Endothelial cell of umbilical vein (primary cell): ENCODE results near the gene AP3M1. TPM values are rescaled to one million over a fixed set of nuclear protein-coding genes. Genes with fewer than 3 reads are reported as not detected.
A peak's percentile ranks its signal among the peaks of the same experiment; 100 is the strongest.
"Not testable (repeated sequence)": the region's sequence is repeated elsewhere in the genome, so short reads cannot be mapped to it uniquely, and the experiment has no call there.

Source experiments
- BruUV-seq: library from RNA; stranded (reverse); fragments of 400-500 nt; replicated peaks from 2 replicates; lab custom pipeline; 2021; lab: Mats Ljungman, UMichigan
- CTCF ChIA-PET: fragments of 300-600, 350-600 bp; sonication (Branson Sonifier 250); formaldehyde crosslinking; loops from one replicate; lab custom pipeline; 2021; ENCODE audit warnings: antibody characterized with exemption, inconsistent platforms; lab: Charles Lee
- POLR2A ChIA-PET: fragments of 300-600, 350-600 bp; sonication (Branson Sonifier 250); formaldehyde crosslinking; loops from one replicate; lab custom pipeline; 2021; ENCODE audit warnings: antibody characterized with exemption, inconsistent platforms; lab: Charles Lee
- DNase-seq: peaks from one replicate; pipeline ENCODE4 v3.0.0-alpha.2; 2011; ENCODE audit warnings: low read depth, low spot score
- FAIRE-seq: peaks from 2 replicates; lab custom pipeline; 2011; peaks lifted over from hg19 to GRCh38; lab: Jason Lieb, UNC
- H2AFZ ChIP-seq: 2 replicates; pipeline ENCODE4 v1.6.0; 2012; ENCODE audit warnings: low read depth, low read length, control low read depth, inconsistent platforms
- H3K27ac ChIP-seq: 2 replicates; pipeline ENCODE4 v1.5.1; 2011; ENCODE audit warnings: low read depth, mild to moderate bottlenecking, control low read depth, low read length, moderate library complexity; ENCODE audit not compliant: insufficient read depth
- H3K27me3 ChIP-seq, 2 experiments: 2 replicates each; pipeline versions ENCODE4 v1.6.0 to v1.6.1; 2011; ENCODE audit warnings: low read length in 2 of 2, mixed read lengths in 1 of 2; ENCODE audit not compliant: control insufficient read depth in 2 of 2, insufficient read depth in 2 of 2
- H3K36me3 ChIP-seq, 2 experiments: 2 replicates in 1 of 2; 3 replicates in 1 of 2; pipeline ENCODE4 v1.5.1; 2011; ENCODE audit warnings: low read length in 2 of 2, mild to moderate bottlenecking in 1 of 2, moderate library complexity in 1 of 2; ENCODE audit not compliant: control insufficient read depth in 2 of 2, insufficient read depth in 2 of 2; ENCODE audit errors: extremely low read depth in 1 of 2
- H3K4me1 ChIP-seq: 3 replicates; pipeline ENCODE4 v1.5.1; 2011; ENCODE audit warnings: mild to moderate bottlenecking, low read length; ENCODE audit not compliant: control insufficient read depth, insufficient read depth; ENCODE audit errors: extremely low read depth
- H3K4me2 ChIP-seq: 2 replicates; pipeline ENCODE4 v1.6.1; 2011; ENCODE audit warnings: low read length, control low read depth, mixed read lengths; ENCODE audit not compliant: insufficient read depth
- H3K4me3 ChIP-seq, 3 experiments: fragments of 200-600 bp in 1 of 3; sonication (generic), shearing (Covaris generic) in 1 of 3; replicated peaks in 1 of 3; 2 replicates each; pipeline ENCODE4 v1.5.1; 2011 to 2016; ENCODE audit warnings: control low read depth in 3 of 3, low read length in 3 of 3, mild to moderate bottlenecking in 2 of 3, inconsistent platforms in 1 of 3, low read depth in 1 of 3, moderate library complexity in 1 of 3; ENCODE audit not compliant: insufficient read depth in 1 of 3
- H3K79me2 ChIP-seq: 2 replicates; pipeline ENCODE4 v1.6.0; 2012; ENCODE audit warnings: low read length, inconsistent platforms; ENCODE audit not compliant: control insufficient read depth, insufficient read depth
- H3K9ac ChIP-seq: replicated peaks from 2 replicates; pipeline ENCODE3; 2011; ENCODE audit warnings: low read length, control low read depth; ENCODE audit not compliant: insufficient read depth; ENCODE audit errors: extremely low read depth
- H3K9me1 ChIP-seq: replicated peaks from 3 replicates; pipeline ENCODE4 v1.6.0; 2011; ENCODE audit warnings: mild to moderate bottlenecking, low read length; ENCODE audit not compliant: control insufficient read depth, insufficient read depth; ENCODE audit errors: extremely low read depth
- H3K9me3 ChIP-seq: replicated peaks from 2 replicates; pipeline ENCODE4 v1.5.1; 2012; ENCODE audit warnings: low read length, inconsistent platforms; ENCODE audit not compliant: control insufficient read depth, insufficient read depth
- H4K20me1 ChIP-seq: replicated peaks from 2 replicates; pipeline ENCODE3; 2011; ENCODE audit warnings: mild to moderate bottlenecking, low read length; ENCODE audit not compliant: control insufficient read depth, insufficient read depth; ENCODE audit errors: extremely low read depth
- GATA2 ChIP-seq: IDR thresholded peaks from 2 replicates; pipeline ENCODE4 v1.7.0; 2011; ENCODE audit warnings: low read depth, mild to moderate bottlenecking, moderate library complexity, mixed read lengths, low read length; ENCODE audit not compliant: insufficient read length, insufficient read depth
- POLR2A ChIP-seq: IDR thresholded peaks from 2 replicates; pipeline ENCODE4 v1.6.1; 2012; ENCODE audit warnings: low read depth, mild to moderate bottlenecking, control low read depth, low read length
- dilution Hi-C: fragments of 300-500 bp; cut with MboI; formaldehyde crosslinking; loops from one replicate; pipeline ENCODE4 v1.15.0; 2019; ENCODE audit warnings: low sequenced_read_pairs; ENCODE audit not compliant: extremely low pct_ligation_motif_present
- intact Hi-C: fragments of 100-400 bp; cut with micrococcal nuclease; formaldehyde crosslinking; loops from one replicate; pipeline ENCODE4 v1.10.0; 2022
- polyA plus RNA-seq, 4 experiments: library from polyadenylated mRNA; depleted of rRNA in 3 of 4; stranded (reverse) in 3 of 4; unstranded in 1 of 4; fragments of >200 nt; gene quantifications; 2 replicates each; pipeline versions ENCODE4 v1.2.1 to v1.2.3, GENCODE V29; 2011 to 2012; ENCODE audit warnings: missing spikeins in 1 of 4
- total RNA-seq: library from RNA; stranded (reverse); gene quantifications from 2 replicates; pipeline ENCODE4 v1.2.3, GENCODE V29; 2021

Gene AP3M1
- total and polyA plus RNA-seq, 2 donors (not counting 3 experiments of a cell fraction or from before 2014, with no cell fraction given): 34.0 to 58.8 TPM

GRCh38 chr10:74189999-74190421 lies 39.4 kb upstream of the AP3M1 start:
- Histone ChIP-seq H2AFZ (peak overlapping the region; percentile 2), H3K79me2 (peaks cover 84% of the 10 kb centered on the region), H3K9ac (no peak overlapping the region), H3K4me2 (peak overlapping the region; percentile 46), H3K4me1 (peaks cover 13% of the 10 kb centered on the region), H3K27ac (peak overlapping the region; percentile 25), H4K20me1 (no peaks in the 10 kb centered on the region), H3K9me3 (no peaks in the 10 kb centered on the region), H3K27me3 (no peaks in the 10 kb centered on the region), H3K9me1 (no peaks in the 10 kb centered on the region), H3K4me3 (peak overlapping the region in 1 of 3 experiments; percentile 11), H3K36me3 (no peaks in the 10 kb centered on the region)
- POLR2A ChIA-PET: interaction anchor here (0.6 to 0.7 kb wide), 2 partner anchors 41 to 84 kb away, joined by 3 to 6 read pairs; no protein-coding TSS in a partner anchor
- intact Hi-C loops: no loop called here
- TF ChIP-seq GATA2 (no peak), POLR2A (no peak)
- FAIRE-seq: peak; percentile 37
- dilution Hi-C loops: no loop called here
- DNase-seq: peak; percentile 64
- CTCF ChIA-PET: interaction anchor here (0.6 to 2.2 kb wide), 5 partner anchors 10 to 44 kb away, joined by 3 to 9 read pairs (median 6); no protein-coding TSS in a partner anchor
- no TSS peak for BruUV-seq

GRCh38 chr10:74188617-74189016 lies 38.0 kb upstream of the AP3M1 start:
- H3K9me1 ChIP-seq, intact Hi-C loops, H3K36me3 ChIP-seq, dilution Hi-C loops, BruUV-seq, H3K27ac ChIP-seq, H3K9me3 ChIP-seq, H4K20me1 ChIP-seq, FAIRE-seq, DNase-seq, H3K4me2 ChIP-seq, H3K4me3 ChIP-seq, H3K9ac ChIP-seq, H2AFZ ChIP-seq, POLR2A ChIA-PET, H3K27me3 ChIP-seq: not testable (repeated sequence)
- H3K4me1 ChIP-seq: peaks cover 13% of the 10 kb centered on the region
- H3K79me2 ChIP-seq: peaks cover 86% of the 10 kb centered on the region
- CTCF ChIA-PET: interaction anchor here (2.2 kb wide), 2 partner anchors 11 to 24 kb away, joined by 6 to 9 read pairs; no protein-coding TSS in a partner anchor
